GM21786 (cell line): ENCODE data around the gene PRMT3.
"Not testable (repeated sequence)": the region's sequence is repeated elsewhere in the genome, so short reads cannot be mapped to it uniquely, and the experiment has no call there.

Source experiments
- ATAC-seq: cut with Tn5 transposase; IDR thresholded peaks from one replicate; pipeline ENCODE4 v1.9.1; 2021; ENCODE audit not compliant: unreplicated experiment

PRMT3 gene

DNA sequence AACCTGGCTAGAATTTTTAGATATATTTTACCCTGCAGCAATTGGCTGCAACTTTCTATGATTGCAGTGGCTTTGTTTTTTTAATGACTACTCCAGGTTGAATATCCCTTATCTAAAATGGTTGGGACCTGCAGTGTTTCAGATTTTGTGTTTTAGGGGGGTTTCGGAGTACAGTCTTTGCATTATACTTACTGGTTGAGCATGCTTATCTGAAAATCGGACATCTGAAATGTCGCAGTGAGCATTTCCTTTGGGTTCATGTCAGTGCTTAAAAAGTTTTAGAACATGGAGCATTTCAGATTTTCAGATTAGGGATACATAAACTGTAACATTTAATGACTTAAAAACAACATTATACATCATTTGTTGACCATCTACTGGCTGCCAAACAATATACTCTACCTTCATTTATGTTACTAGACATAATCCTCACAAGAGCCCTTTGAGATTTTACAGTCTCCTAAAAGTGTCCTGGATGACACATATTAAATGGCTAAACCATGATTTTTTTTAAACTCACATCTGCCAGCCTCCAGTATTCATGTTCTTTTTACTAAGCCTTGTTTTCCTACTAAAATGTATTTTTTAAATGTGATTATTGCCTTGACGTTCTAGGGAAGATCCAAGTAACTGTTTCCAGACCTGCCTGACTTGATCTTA is 66.3 kb downstream of the PRMT3 start:
- no peak for ATAC-seq

DNA sequence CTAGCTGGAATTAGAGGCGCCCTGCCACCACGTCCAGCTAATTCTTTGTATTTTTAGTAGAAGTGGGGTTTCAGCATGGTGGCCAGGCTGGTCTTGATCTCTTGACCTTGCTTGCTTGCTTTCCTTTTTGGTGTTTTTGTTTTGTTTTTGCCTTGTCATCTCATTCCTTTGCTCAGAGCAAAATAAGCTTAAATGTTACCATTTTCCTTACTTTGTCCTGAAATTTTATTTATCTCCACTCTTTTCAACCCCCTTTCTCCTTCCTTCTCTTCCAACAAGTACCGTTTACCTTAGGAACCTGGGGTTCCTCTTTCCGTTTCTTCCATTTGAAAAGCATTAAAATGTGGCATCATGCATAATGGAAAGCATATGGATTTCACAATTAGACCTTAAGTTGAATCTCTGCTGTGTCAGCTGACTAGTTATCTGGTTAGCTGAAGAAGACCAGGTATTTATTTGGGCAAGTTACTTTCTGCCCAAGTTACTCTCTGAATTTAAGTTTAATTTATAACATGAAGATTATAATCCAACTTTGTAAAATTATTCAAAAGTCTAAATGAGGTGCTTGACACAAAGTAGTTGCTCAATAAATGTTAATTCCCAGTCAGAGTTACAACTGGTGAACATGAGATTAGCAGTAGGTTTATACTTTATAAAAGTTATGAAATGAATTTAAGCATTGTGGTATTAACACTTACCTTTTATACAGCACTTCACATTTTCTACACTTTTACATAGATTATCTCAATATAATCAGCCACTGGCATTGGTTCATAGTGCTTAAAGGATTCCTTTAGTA is 69.7 kb downstream of the PRMT3 start:
- ATAC-seq: no peak

DNA sequence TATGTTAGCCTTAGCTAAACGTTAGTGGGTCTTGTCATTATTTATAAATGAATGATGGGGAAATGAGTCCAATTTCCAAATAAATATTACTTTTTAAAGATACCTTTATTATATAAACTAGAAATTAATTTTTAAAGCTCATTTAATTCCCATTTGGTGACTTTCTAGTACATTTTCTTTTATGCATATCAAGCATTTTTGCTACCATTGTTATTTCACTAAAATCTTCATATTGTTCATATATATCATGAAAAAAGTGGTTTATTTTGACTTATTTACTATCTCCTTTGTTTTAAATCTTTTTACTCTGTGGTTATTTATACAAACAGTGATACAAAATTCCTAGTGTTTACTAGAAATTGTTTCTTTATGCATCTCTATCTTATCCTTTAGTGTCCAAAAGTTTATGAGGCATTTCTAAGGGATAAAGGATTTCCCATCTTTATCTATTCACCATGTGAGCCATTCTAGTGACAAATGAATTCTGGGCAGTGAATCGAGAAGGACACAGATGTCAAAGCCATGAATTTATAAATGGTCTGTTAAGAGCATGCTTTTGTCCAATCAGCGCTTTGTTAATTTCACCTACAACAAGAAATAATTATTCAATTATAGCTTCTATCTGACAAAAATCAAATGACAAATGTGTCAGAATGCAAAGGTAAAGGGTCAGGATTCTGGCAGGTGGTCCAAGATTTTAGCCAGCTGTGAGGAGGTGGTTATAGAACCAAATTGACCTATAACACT is 70.6 kb downstream of the PRMT3 start:
- no peak for ATAC-seq

DNA sequence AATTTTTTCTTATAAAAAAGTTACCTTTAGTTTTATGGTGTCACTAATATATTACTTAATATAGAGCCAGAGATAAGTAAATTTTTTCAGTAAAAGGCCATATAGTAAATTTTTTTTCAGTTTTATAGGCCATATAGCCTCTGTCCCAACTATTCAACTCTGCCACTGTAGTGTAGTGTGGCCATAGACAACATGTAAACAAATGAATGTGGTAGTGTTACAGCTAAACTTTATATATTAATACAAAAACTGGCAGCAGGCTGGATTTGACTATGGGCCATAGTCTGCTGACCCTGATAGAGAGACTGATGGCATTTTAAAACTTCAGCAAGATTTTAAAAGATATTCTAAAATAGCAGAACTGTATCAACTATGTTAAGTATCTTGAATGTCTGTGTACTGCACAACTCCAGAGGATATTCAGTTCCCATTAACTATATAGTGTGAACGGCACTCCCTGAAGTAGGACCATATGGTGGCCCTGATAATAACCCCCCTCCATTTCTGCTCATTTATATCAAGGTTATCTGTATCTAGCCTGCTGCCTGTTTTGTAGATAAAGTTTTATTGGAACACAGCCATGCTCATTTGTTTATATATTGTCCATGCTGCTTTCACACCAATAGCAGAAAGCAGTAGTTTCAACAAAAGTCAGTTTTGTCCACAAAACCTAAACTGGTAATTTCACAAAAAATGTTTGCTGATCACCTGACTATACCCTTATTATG is 71.6 kb downstream of the PRMT3 start:
- no peak for ATAC-seq

DNA sequence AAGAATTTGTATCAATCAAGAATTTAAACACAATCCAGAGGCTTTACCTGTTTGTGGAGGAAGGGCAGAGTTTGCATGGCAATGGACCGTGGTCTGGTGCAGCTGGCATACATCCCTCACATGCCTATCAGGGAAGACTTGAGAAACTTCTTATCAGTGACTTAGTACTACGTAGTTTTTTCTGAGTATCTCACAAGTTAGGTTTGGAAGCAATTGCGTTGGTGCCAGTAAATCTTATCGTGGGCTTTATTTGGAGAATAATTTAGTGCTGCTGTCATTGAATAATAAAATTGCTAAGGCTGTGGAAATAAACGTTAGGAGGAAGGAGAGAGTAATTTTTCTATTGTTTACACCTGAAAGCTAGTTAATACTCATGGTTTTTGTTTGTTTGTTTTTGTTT is 72.3 kb downstream of the PRMT3 start:
- no peak for ATAC-seq

DNA sequence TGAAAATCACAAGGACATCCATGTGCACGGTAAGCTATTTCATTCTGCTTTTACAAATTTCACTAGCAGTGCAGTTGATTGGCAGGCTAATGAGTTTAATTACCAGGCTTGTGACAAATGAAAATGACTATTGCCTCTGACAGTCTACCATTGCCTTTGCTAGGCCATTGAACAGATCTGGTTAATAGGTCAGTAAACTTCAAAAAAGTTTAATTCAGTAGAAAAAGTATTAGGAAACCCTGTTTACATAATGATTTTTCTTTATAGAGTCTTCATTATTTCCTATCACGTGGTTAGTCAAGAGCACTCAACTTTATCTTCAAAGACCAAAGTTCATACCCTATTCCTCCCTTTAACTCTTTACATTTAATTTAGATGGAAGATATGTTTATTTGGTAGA is 77.0 kb downstream of the PRMT3 start:
- ATAC-seq: no peak

DNA sequence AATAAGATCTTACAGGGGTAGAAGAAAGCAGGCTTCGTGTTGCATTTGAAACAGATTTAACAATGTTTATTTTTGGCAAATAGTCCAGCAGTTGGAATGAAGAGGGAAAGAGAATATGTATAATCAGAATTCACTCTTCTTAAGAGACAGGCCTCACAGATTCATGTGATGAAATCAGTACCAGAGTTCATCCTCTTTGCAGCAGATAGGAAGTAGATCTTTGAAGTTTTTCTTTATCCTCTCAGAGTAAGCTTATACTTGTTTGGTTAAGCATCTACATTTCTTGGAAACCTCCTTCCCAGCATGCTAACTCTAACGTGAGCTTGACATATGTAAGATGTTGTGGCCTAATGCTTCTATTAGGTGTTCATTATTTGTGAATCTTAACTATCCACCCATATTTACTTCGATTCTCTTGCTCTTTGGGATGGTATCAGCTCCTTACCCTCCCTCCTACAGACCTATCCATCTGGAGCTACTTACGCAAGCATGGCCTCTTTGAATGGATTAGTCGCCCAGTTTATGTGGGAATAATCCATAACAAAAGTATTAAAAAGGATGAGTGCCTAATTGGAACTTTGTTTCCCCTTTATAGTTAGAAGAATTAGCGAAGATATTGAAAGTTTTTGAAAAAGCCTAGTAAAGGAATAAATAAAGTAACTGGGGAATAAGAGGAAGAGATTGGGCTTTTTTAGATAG is 80.1 kb downstream of the PRMT3 start:
- no peak for ATAC-seq

DNA sequence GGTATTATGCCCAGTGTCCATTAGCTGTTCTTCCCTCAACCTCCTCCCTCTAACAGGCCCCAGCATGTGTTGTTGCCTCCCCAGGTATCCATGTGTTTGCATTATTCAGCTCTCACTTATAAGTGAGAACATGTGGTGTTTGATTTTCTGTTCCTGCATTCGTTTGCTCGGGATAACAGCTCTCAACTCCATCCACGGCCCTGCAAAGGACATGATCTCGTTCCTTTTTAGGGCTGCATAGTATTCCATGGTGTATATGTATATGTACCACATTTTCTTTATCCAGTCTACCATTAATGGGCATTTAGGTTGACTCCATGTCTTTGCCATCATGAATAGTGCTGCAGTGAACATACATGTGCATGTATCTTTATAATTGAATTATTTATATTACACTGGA is 82.8 kb downstream of the PRMT3 start:
- ATAC-seq: no peak

DNA sequence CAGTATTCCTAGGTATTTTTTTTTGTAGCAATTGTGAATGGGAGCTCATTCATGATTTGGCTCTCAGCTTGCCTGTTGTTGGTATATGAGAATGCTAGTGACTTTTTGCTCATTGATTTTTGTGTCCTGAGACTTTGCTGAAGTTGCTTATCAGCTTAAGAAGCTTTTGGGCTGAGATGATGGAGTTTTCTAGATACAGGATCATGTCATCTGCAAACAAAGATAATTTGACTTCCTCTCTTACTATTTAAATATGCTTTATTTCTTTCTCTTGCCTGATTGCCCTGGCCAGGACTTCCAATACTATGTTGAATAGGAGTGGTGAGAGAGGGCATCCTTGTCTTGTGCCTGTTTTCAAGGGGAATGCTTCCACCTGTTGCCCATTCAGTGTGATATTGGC is 84.4 kb downstream of the PRMT3 start:
- not testable (repeated sequence) for ATAC-seq

DNA sequence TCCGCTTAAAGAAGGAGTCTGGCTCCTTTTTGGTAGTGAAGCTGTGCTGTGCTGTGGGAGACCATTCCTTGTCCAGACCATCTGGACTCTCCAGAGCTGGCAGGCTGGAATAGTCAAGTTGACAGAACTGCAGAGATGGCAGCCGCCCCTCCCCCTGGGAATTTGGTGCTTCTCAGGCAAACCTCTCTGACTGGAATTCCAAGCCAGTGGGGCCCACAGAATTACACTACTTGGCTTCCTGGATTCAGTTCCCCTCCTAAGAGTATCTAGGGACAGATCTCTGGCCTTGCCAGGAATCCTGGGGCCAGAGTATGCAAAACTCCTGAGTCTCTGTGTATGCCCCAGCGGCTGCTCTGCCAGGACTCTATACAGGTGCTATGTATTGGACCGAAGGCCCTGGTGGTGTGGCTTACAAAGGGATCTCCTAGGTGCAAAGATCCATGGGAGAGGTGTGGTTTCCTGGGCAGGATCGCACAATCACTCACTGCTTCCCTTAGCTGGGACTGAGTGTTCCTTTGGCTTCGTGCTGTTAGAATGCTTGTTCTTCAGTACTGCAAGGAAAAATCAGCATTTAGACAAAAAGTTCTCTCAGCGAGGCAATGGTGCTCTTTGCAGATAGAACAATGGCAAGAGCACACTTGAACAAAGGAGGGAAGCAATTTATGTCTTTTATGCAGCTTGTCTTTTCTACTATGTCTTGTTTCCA is 86.8 kb downstream of the PRMT3 start:
- ATAC-seq: no peak

DNA sequence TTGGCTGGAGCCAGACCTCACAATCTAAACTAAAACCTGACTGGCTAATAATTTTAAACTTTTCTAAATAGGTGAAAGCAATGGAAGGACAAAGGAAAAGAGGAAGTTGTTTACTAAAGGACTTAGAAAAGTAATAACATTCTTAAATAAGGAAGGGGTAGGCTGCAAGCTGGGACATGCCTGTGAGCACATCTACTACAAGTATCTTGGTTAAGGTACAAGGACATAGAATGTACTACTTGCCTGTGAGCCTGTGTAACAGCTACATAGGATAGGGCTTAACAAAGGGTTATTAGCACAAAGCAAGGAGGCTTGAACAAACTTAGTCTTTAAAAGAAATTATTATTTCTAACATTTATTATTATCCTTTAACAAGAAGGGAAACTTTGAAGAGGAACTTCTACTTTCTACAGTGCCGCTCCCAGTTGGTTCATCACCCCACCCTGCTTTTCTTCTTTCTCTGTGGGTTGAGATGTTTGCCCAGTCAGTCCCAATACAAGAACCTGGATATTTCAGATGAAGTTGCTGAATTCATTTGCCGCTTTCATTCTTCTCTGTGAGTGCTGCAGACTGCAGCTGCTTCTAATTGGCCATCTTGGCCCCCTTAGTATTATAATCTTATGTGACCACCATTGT is 87.5 kb downstream of the PRMT3 start:
- ATAC-seq: no peak

DNA sequence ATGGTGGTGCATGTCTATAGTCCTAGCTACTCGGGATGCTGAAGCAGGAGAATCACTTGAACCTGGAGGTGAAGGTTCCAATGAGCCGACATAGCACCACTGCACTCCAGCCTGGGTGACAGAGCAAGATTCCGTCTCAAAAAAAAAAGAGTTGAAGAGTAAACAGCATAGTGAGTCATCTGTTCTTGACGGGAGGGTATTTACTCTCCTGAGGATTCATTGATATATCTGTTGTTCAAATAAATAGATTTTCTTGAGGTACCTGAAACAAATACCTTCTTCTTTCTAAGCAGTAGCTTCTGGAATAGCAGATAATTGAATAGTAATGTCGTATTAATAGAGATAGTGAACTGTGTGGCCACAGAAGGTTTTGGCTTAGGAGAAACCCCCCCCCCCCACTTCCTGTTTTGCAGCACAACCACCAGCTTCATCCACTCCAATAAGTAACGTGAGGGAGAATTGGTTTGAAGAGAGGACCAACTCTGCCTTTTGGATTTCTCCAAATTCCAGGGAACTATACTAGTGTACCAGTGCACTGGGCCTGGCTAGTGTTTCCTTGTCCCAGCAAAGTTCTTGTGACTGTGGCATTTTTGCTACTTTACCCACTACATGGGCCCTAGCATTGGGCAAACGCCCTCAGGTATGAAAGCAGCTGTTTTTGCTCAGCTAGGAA is 90.0 kb downstream of the PRMT3 start:
- no peak for ATAC-seq

DNA sequence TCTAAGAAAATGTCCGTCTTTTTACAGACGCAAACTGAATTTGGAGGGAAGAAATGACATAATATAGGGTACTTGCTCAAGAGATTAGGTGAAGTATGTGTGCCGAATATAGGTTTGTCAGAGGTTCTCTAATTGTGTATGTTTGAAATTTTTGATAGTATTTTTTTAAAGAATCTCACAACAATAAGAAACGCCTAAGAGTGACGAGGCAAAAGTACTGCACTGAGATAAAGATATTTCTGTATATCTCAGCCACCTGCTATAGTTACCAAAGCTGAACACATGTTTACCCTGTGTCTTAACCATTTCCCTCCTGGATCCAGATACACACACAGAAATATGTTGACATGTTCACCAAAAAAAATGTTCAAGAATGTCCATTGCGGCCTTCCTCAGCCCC is 92.0 kb downstream of the PRMT3 start:
- ATAC-seq: no peak

DNA sequence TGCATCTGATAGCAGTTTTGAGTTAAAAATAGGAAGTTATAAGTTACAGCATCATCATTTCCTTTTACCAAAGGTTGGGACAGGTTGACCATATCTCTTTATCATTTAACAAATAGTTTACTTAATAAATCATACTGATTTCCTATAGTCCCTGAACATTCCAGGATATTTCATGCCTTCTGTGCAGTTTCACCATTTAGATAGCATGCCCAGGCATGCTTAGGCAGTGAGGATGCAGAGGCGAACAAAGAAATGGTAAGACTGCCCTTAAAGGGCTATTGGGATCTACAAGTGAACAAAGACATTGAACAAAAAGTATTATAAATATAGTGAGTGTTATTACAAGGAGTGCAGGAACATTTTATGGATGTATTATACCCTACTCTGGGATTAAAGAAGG is 96.4 kb downstream of the PRMT3 start:
- ATAC-seq: no peak

DNA sequence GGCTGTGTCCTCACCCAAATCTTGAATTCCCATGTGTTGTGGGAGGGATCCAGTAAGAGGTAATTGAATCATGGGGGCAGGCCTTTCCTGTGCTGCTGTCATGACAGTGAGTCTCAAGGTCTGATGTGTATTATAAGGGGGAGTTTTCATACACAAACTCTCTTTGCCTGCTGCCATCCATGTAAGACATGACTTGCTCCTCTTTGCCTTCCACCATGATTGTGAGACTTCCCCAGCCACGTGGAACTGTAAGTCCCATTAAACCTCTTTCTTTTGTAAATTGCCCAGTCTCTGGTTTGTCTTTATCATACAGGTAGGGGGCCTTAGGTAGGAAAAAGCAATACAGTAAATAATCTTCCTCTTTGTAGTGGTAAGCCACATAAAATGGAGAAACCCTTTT is 96.9 kb downstream of the PRMT3 start:
- not testable (repeated sequence) for ATAC-seq

DNA sequence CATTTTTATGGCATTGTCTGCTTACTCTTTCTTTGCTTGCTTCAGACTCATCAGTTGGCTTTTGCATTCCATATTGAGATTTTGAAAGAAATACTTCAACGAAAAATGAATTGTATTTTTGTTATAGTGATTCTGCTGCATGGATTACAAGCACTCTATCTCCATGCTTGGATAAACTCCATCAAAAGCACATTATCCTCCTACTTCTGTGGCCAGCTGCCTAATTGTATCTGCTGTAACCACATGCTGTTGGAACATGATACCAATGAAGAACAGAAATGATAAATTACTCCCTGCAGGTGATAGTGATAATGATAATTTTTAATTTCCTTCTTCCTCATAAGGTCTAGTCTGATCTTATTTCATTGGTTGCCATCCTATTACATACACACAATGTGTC is 100.8 kb downstream of the PRMT3 start:
- no peak for ATAC-seq

DNA sequence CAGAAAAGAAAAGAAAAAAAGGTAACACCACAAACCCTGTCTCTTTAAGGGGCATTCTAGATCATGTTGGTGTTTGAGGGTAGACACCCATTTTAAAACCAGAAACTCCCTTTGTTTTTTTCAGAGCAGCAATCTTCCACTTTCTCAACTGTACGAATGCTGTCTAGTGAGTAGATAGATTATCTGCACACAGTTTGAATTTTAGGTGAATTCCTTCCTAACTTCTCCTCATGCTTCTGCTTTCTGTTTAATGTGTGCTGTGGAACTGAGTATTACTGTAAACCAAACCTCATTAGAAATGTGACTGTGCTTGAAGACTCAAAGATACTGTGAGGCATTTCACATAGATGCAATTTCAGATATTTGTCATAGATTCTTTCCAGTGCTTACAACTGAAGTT is 102.4 kb downstream of the PRMT3 start:
- peak; percentile 75 for ATAC-seq

DNA sequence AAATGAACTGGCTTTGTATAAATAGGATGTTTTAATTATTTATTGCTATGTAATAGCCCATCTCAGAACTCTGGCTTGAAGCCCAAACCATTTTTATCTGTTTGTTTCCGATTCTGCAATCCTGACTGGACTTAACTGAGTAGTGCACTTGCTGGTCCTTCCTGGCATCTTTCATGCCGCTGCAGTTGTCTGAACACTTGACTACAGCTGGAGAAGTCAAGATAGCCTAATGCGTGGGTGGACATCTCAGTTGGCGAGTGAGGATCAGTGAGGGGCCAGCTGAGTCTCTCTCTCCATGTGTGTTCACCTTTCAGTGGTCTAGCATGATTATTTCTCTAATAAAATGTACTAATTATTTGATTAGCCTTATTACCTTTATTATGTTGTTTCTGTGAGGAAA is 105.8 kb downstream of the PRMT3 start:
- no peak for ATAC-seq

DNA sequence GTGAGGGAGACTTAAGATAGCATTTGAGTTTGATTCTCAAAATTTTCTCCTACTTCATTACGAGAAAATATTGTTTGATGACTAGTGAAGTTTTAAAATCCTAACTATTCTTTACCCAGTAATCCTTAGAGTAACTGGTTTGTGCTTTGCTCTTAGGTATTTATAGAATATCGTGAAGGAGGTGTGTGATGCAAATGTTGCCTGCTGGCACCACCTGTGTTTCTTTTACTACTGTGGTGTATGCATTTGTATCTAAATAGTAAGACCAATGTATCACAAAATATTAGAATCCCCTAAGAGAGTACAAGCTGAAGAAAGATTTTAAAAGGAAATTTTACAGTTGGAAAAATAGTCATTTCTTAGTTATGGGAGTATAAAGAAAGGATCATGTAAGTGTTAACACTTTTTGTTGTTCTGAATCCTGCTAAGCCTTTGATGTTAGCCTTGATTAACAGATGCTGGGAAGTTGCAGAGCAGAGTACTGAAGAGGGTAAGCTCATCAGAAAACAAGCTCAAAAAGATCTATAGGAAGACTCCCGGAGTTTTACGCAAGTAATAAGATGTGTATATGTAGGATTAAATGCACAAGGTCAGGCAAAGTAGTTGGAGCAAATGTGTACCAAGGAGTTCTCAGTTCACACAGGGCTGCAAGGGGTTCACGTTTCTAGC is 109.7 kb downstream of the PRMT3 start:
- ATAC-seq: no peak
